Naive B cell (primary cell): Measurements from ENCODE around the gene RIMS3. TPM values are rescaled to one million over a fixed set of nuclear protein-coding genes. Genes with fewer than 3 reads are reported as not detected.
"Not testable (repeated sequence)": the region's sequence is repeated elsewhere in the genome, so short reads cannot be mapped to it uniquely, and the experiment has no call there.

Experiments
- ATAC-seq, 2 donors: fragments of 150-1000 bp; cut with Tn5 transposase; 2 replicates each; pipeline ENCODE4 v1.10.0; 2021; ENCODE audit warnings: low read depth in 2 of 2, mild to moderate bottlenecking in 2 of 2, moderate library complexity in 2 of 2
- DNase-seq: peaks from one replicate; pipeline ENCODE4 v3.0.0; 2022
- H3K27ac Mint-ChIP-seq, 6 donors: one replicate each; pipeline ENCODE4 v1.8.0; 2020 to 2022; ENCODE audit warnings: mild to moderate bottlenecking in 6 of 6, mixed read lengths in 6 of 6, moderate library complexity in 5 of 6, inconsistent platforms in 2 of 6
- H3K27me3 Mint-ChIP-seq, 3 donors: one replicate each; pipeline ENCODE4 v1.8.0; 2021 to 2022; ENCODE audit warnings: mixed read lengths in 3 of 3, mild to moderate bottlenecking in 1 of 3
- H3K36me3 Mint-ChIP-seq, 2 donors: one replicate each; pipeline ENCODE4 v1.8.0; 2020 to 2022; ENCODE audit warnings: mixed read lengths in 2 of 2, inconsistent platforms in 1 of 2, mild to moderate bottlenecking in 1 of 2
- H3K4me1 Mint-ChIP-seq, 3 donors: one replicate each; pipeline ENCODE4 v1.8.0; 2020 to 2022; ENCODE audit warnings: mixed read lengths in 3 of 3, inconsistent platforms in 1 of 3, mild to moderate bottlenecking in 1 of 3, moderate library complexity in 1 of 3
- H3K4me3 Mint-ChIP-seq, 8 donors: one replicate each; pipeline ENCODE4 v1.8.0; 2020 to 2022; ENCODE audit warnings: mild to moderate bottlenecking in 8 of 8, mixed read lengths in 8 of 8, moderate library complexity in 8 of 8, inconsistent platforms in 2 of 8
- H3K9me3 Mint-ChIP-seq, 7 donors: one replicate each; pipeline ENCODE4 v1.8.0; 2020 to 2022; ENCODE audit warnings: mixed read lengths in 7 of 7, mild to moderate bottlenecking in 5 of 7, inconsistent platforms in 2 of 7, moderate library complexity in 1 of 7
- polyA plus RNA-seq, 6 donors: library from polyadenylated mRNA; unstranded; fragments of 300-500 nt; fragmentation: Illumina TruSeq; gene quantifications; one replicate each; pipeline ENCODE4 v1.2.3, GENCODE V29; 2021; ENCODE audit warnings: low read depth in 6 of 6

RIMS3 gene
- polyA plus RNA-seq, 6 donors from 2014 or later, result 0.93 to 2.9 (median 1.8) TPM

DNA sequence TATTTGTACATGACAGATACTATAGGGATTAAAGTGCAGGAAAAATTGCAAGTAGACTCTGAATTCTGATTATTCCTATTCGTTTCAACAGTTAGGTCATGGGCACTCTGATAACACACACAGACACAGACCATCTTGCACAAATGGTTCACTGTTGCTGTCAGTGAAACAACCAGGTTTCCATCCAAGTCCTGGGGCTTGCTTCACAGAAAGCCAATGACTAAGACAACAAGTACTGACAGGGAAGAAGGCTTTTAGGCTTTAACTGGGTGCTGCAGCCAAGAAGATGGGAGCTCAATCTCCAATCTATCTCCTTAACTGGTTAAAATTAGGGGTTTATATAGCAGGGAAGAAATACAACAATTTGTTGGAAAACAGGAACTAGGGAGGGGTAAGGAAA is 57.6 kb downstream of the RIMS3 start:
- Mint-ChIP-seq H3K4me3 (no peak overlapping the region), H3K4me1 (peaks cover 2 to 5% (median 4%) of the 10 kb centered on the region in 3 donors), H3K27me3 (peaks cover 0 to 3% (median 0%) of the 10 kb centered on the region in 3 donors), H3K27ac (no peak overlapping the region), H3K9me3 (no peaks in the 10 kb centered on the region), H3K36me3 (no peaks in the 10 kb centered on the region)
- no peak for DNase-seq
- ATAC-seq, result no peak

DNA sequence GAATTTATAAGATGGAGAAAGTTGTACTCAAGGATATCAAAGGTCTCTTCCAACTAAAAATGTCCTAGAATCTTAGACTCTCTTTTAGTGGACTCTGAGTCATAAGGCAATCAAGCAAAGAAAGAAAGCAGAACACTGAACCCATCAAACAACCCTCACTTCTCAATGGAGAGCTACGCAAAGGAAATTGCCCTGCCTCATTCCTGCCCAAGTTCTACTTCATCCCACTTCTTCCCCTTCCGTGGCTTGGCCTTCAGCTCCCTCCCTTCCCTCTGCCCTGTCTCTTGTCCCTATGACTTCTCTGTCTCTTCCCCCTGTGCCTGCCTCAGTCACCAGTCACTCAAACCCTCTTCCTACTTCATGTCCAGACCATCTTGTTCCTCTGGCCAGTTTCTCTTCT is 58.5 kb downstream of the RIMS3 start:
- H3K4me3 Mint-ChIP-seq, result no peak overlapping the region
- peaks cover 0 to 4% (median 0%) of the 10 kb centered on the region in 3 donors for H3K4me1 Mint-ChIP-seq
- H3K36me3 Mint-ChIP-seq, result no peaks in the 10 kb centered on the region
- peak overlapping the region in 1 of 6 donors; percentile 15 for H3K27ac Mint-ChIP-seq
- H3K27me3 Mint-ChIP-seq, result peaks cover 0 to 5% (median under 1%) of the 10 kb centered on the region in 3 donors
- DNase-seq (no peak), ATAC-seq (no peak)
- H3K9me3 Mint-ChIP-seq, result no peaks in the 10 kb centered on the region

DNA sequence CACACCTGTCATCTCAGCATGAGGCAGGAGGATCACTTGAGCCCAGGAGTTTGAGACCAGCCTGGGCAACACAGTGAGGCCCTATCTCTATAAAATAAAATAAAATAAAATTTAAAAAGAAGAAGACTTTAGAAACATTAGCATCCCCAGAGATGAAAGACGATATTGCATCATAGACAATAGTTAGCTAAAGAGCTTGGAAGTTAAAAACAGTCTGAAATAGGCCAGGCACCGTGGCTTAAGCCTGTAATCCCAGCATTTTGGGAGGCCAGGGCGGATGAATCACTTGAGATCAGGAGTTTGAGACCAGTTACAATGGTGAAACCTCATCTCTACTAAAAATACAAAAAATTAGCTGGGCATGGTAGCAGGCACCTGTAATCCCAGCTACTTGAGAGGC is 59.3 kb downstream of the RIMS3 start:
- Mint-ChIP-seq H3K27me3 (peaks cover 0 to 8% (median 0%) of the 10 kb centered on the region in 3 donors), H3K4me3 (no peak overlapping the region), H3K36me3 (no peaks in the 10 kb centered on the region), H3K27ac (no peak overlapping the region), H3K9me3 (no peaks in the 10 kb centered on the region), H3K4me1 (peaks cover 0 to 4% (median 0%) of the 10 kb centered on the region in 3 donors)
- DNase-seq (no peak), ATAC-seq (no peak)

GRCh38 chr1:40599926-40600325 is 65.6 kb downstream of the RIMS3 start:
- no peak for DNase-seq
- no peak for ATAC-seq
- Mint-ChIP-seq H3K4me3 (no peak overlapping the region), H3K27ac (no peak overlapping the region), H3K4me1 (no peaks in the 10 kb centered on the region), H3K36me3 (no peaks in the 10 kb centered on the region), H3K27me3 (peaks cover 0 to 8% (median 0%) of the 10 kb centered on the region in 3 donors), H3K9me3 (no peaks in the 10 kb centered on the region)

GRCh38 chr1:40595623-40596022 is 69.9 kb downstream of the RIMS3 start:
- H3K27ac Mint-ChIP-seq, result no peak overlapping the region

DNA sequence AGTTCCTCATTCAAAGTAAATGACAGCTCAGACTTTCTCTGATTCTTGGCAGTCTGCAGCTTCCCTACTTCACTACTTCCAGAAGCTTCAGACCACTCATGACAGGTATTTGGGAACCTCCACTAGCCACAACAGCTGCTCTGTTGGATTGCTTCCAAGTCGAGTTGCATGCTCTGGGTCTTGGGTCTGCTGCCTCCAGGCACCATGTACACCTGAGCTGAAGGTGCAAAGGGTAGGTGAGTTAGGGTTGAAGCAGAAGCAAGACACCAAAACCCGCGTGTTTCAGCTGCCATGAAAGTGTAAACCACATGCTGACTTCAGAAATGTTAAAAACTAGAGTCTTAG is 71.3 kb downstream of the RIMS3 start:
- no peak overlapping the region for H3K27ac Mint-ChIP-seq
- DNase-seq (no peak), ATAC-seq (no peak)
- H3K27me3 Mint-ChIP-seq, result no peaks in the 10 kb centered on the region
- peaks cover 0 to 5% (median 0%) of the 10 kb centered on the region in 3 donors for H3K4me1 Mint-ChIP-seq
- no peak overlapping the region for H3K4me3 Mint-ChIP-seq
- H3K9me3 Mint-ChIP-seq, result no peaks in the 10 kb centered on the region
- H3K36me3 Mint-ChIP-seq, result no peaks in the 10 kb centered on the region

More at GRCh38 chr1:40595623-40596022, 69.9 kb downstream of the RIMS3 start:
- no peak overlapping the region for H3K4me3 Mint-ChIP-seq
- H3K4me1 Mint-ChIP-seq, result peaks cover 0 to 5% (median 0%) of the 10 kb centered on the region in 3 donors
- H3K36me3 Mint-ChIP-seq, result no peaks in the 10 kb centered on the region
- no peaks in the 10 kb centered on the region for H3K9me3 Mint-ChIP-seq
- H3K27me3 Mint-ChIP-seq, result no peaks in the 10 kb centered on the region
- ATAC-seq, result no peak
- DNase-seq, result no peak

- H3K4me3 Mint-ChIP-seq, result no peak overlapping the region
Measured at GRCh38 chr1:40593449-40594186, 71.9 kb downstream of the RIMS3 start.

DNA sequence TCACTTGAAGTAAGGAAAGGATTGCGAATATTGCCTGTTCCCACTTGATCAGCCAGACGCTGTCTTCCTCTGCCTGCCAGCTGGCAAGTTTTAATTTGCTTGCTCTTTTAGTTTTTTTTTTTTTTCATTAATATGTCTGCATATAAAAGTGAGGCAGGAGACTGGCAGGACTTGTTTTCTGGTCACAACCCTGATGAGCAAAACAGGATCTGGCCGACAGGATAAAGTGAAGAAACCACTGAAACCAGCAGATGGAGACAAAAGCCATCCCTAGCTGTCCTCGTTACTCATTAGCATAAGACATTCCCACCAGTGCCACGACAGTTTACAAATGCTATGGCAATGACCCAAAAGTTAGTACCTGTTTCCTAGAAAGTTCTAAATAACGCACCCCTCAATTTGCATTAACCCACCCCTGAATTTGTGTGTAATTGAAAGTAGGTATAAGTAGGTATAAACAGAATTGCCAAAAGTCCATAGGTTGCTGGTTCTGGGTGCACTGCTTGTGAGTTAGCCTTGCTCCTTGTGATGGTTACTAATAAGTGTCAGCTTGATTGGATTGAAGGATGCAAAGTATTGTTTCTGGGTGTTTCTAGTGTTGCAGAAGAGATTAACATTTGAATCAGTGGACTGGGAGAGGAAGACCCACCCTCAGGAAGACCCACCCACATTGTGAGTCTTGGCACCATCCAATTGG is 73.2 kb downstream of the RIMS3 start:
- no peak overlapping the region for H3K27ac Mint-ChIP-seq

More at GRCh38 chr1:40593449-40594186, 71.9 kb downstream of the RIMS3 start:
- Mint-ChIP-seq H3K9me3 (no peaks in the 10 kb centered on the region), H3K27ac (no peak overlapping the region), H3K36me3 (no peaks in the 10 kb centered on the region), H3K27me3 (no peaks in the 10 kb centered on the region), H3K4me1 (peaks cover 0 to 5% (median 0%) of the 10 kb centered on the region in 3 donors)
- DNase-seq (no peak), ATAC-seq (no peak)

GRCh38 chr1:40588586-40588985 is 76.9 kb downstream of the RIMS3 start:
- DNase-seq (no peak), ATAC-seq (no peak)
- Mint-ChIP-seq H3K9me3 (no peaks in the 10 kb centered on the region), H3K4me3 (no peak overlapping the region), H3K27ac (no peak overlapping the region), H3K36me3 (no peaks in the 10 kb centered on the region), H3K27me3 (no peaks in the 10 kb centered on the region), H3K4me1 (peaks cover 0 to 5% (median 0%) of the 10 kb centered on the region in 3 donors)

More for the DNA sequence above, 73.2 kb downstream of the RIMS3 start:
- ATAC-seq (peak; percentile 34 to 40), DNase-seq (peak; percentile 3)
- H3K4me1 Mint-ChIP-seq, result peaks cover 0 to 5% (median 0%) of the 10 kb centered on the region in 3 donors
- H3K27me3 Mint-ChIP-seq, result no peaks in the 10 kb centered on the region
- no peak overlapping the region for H3K4me3 Mint-ChIP-seq
- H3K36me3 Mint-ChIP-seq, result no peaks in the 10 kb centered on the region
- H3K9me3 Mint-ChIP-seq, result no peaks in the 10 kb centered on the region

DNA sequence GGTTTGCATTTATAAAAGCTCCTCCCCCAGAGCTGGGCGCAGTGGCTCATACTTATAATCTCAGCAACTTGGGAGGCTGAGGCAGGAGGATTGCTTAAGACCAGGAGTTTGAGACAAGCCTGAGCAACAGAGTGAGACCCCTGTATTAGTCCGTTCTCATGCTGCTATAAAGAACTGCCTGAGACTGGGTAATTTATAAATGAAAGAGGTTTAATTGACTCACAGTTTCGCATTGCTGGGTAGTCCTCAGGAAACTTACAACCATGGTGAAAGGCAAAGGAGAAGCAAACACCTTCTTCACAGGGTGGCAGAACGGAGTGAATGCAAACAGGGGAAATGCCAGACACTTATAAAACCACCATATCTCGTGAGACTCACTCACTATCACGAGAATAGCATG is 81.5 kb downstream of the RIMS3 start:
- Mint-ChIP-seq H3K4me3 (no peak overlapping the region), H3K4me1 (no peaks in the 10 kb centered on the region), H3K27ac (no peak overlapping the region), H3K36me3 (no peaks in the 10 kb centered on the region), H3K9me3 (no peaks in the 10 kb centered on the region), H3K27me3 (peaks cover 0 to 6% (median 4%) of the 10 kb centered on the region in 3 donors)
- ATAC-seq (no peak), DNase-seq (no peak)

GRCh38 chr1:40582116-40582515 is 83.4 kb downstream of the RIMS3 start:
- no peak overlapping the region for H3K4me3 Mint-ChIP-seq
- no peak overlapping the region for H3K27ac Mint-ChIP-seq
- peaks cover 0 to 7% (median 2%) of the 10 kb centered on the region in 7 donors for H3K9me3 Mint-ChIP-seq
- H3K36me3 Mint-ChIP-seq, result no peaks in the 10 kb centered on the region
- no peak for ATAC-seq
- peaks cover 0 to 6% (median 4%) of the 10 kb centered on the region in 3 donors for H3K27me3 Mint-ChIP-seq
- H3K4me1 Mint-ChIP-seq, result no peaks in the 10 kb centered on the region
- DNase-seq, result no peak

- H3K9me3 Mint-ChIP-seq, result peaks cover 0 to 11% (median 2%) of the 10 kb centered on the region in 7 donors
- no peak overlapping the region for H3K27ac Mint-ChIP-seq
- H3K27me3 Mint-ChIP-seq, result peaks cover 9 to 22% (median 13%) of the 10 kb centered on the region in 3 donors
- ATAC-seq, result no peak
- H3K36me3 Mint-ChIP-seq, result no peaks in the 10 kb centered on the region
- H3K4me1 Mint-ChIP-seq, result no peaks in the 10 kb centered on the region
- DNase-seq, result no peak
- H3K4me3 Mint-ChIP-seq, result no peak overlapping the region
Measured at GRCh38 chr1:40575336-40575735, 90.1 kb downstream of the RIMS3 start.

DNA sequence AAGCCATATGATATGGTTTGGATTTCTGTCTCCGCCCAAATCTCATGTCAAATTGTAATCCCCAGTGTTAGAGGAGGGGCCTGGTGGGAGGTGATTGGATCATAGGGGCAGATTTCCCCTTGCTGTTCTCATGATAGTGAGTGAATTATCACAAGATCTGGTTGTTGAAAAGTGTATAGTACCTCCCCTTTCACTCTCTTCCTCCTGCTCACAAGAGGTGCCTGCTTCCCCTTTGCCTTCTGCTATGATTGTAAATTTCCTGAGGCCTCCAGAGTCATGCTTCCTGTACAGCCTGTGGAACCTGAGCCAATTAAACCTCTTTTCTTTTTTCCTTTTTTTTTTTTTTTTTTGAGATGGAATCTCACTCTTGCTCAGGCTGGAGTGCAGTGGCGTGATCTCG is 90.7 kb downstream of the RIMS3 start:
- H3K4me1 Mint-ChIP-seq, H3K36me3 Mint-ChIP-seq, ATAC-seq, DNase-seq, H3K27ac Mint-ChIP-seq, H3K4me3 Mint-ChIP-seq: not testable (repeated sequence)
- Mint-ChIP-seq H3K27me3 (peaks cover 9 to 18% (median 13%) of the 10 kb centered on the region in 3 donors), H3K9me3 (peaks cover 0 to 11% (median 2%) of the 10 kb centered on the region in 7 donors)
